Stimulated activated CD4-positive, alpha-beta T cell treated with anti-CD3 and anti-CD28 coated beads, Interleukin-12 subunit alpha, Interleukin-12 subunit beta, amount 100 ng/mL, for 24 hours (primary cell): ENCODE data around the gene TPRG1.
A peak's percentile ranks its signal among the peaks of the same experiment; 100 is the strongest.
"Not testable (repeated sequence)": the region's sequence is repeated elsewhere in the genome, so short reads cannot be mapped to it uniquely, and the experiment has no call there.

Experiments used
- DNase-seq, 2 experiments: peaks; one replicate each; pipeline ENCODE4 v3.0.0-alpha.2; 2020; ENCODE audit warnings: low read depth in 2 of 2

TPRG1 gene

GRCh38 chr3:189316296-189317019, 144.7 kb downstream of the TPRG1 start:
- no peak for DNase-seq

GRCh38 chr3:189317911-189318310, 146.1 kb downstream of the TPRG1 start:
- no peak for DNase-seq

- no peak for DNase-seq
Measured at GRCh38 chr3:189320511-189320910, 148.7 kb downstream of the TPRG1 start.

GRCh38 chr3:189322339-189322738, 150.6 kb downstream of the TPRG1 start:
- DNase-seq: no peak

DNA sequence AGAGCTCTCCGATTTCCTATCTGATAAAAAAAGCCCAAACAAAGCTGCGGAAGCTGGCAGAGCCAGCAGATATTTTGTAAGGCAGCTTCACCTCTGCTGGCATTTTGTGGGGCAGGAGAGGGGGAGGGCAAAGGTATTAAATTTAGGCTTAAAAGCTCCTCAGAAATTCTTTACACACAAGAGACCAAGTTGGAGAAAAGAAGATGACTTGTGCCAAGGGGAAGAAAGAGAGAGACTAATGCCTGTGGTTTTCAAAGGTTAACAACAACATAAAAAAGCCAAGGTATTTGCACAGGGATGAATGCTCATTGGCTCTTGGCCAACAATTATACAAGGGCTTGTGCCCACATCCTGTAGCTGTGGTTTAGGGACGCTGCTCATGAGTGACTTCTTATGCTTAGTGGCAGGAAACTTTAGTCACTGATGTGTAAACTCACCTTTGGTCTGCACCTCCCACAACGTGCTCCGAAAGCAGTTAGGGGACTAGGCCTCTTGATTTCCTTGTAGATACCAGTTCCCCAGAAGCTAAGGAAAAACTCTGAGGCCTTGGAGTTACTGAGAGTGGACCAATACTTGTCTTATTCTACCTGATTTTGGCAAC, 152.9 kb downstream of the TPRG1 start:
- peak; percentile 59 to 69 for DNase-seq

GRCh38 chr3:189325454-189325853, 153.7 kb downstream of the TPRG1 start:
- no peak for DNase-seq

DNA sequence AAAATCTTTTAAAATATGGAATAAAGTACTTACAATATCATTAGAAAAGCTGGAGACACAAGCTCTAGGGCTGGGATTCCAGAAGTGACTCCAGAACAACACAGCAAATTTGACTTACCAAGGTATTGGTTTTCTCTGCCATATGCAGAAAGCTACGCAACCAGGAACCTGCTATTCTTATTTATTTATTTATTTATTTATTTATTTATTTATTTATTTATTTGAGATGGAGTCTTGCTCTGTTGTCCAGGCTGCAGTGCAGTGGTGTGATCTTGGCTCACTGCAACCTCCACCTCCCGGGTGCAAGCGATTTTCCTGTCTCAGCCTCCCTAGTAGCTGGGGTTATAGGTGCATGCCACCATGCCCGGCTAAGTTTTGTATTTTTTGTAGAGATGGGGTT, 157.9 kb downstream of the TPRG1 start:
- DNase-seq: not testable (repeated sequence)

GRCh38 chr3:189330066-189330465, 158.3 kb downstream of the TPRG1 start:
- DNase-seq: no peak

- no peak for DNase-seq
Measured at GRCh38 chr3:189331002-189331418, 159.2 kb downstream of the TPRG1 start.

DNA sequence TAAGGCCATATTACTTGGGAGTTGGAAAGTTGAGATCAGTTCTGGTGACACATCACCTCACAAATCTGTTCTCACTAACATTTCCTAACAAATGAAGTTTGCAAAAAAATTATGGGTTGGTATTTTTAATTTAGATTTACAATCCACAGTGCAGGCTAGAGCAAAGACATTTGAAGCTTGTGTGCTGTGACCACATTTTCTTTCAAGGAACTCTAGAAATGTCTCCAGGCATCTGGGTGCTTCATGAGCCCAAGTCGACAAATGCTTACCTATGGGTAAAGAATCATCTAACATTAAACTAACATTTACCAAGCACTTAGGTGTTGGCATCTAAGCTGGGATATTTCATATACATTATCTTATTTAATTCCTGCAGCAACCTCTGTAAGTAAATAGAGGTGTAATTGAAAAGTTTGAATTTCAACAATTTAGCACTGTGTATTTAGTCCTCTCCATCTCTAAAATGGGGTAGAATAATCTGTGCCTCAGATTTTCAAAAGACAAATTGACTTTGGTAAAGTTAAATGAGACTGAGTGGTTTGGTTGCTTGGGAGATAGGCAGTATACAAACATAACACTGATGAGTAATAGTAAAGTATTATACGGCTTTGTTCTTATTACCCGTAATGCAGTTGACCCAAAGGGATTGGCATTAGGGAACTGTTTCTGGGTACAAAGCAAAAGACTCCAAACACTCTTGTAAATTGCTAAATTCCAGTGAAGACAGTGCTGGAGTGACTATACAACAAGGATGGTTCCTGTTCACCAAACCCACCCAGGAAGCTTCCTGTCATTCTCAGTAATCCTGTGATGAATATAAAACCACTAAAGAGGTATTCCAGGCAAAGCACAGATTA, 162.5 kb downstream of the TPRG1 start:
- DNase-seq: no peak

DNA sequence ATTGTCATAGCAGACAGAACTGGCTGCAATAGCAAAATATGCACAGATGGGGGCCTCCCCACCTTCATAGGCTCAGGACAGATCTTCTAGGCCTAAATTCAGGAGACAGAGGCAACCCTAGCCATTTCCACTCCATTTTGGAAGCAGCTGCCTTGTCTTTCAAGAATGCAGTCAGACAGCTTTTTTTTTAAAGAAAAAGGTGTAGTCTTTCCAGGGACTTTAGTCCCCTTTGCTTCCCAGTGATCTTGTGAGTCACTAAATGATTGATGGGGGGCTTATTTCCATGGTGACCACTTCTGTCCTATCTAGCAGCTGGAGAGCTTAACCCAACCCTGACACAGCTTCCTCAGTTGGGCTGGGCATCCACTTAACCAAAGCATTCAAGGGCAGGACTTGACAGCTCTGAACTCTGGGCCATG, 165.9 kb downstream of the TPRG1 start:
- DNase-seq: no peak

- DNase-seq: no peak
Measured at GRCh38 chr3:189338366-189338765, 166.6 kb downstream of the TPRG1 start.

- DNase-seq: no peak
Measured at GRCh38 chr3:189339996-189340395, 168.2 kb downstream of the TPRG1 start.

GRCh38 chr3:189340680-189341460, 169.1 kb downstream of the TPRG1 start:
- no peak for DNase-seq

GRCh38 chr3:189342811-189343210, 171.0 kb downstream of the TPRG1 start:
- DNase-seq: no peak

DNA sequence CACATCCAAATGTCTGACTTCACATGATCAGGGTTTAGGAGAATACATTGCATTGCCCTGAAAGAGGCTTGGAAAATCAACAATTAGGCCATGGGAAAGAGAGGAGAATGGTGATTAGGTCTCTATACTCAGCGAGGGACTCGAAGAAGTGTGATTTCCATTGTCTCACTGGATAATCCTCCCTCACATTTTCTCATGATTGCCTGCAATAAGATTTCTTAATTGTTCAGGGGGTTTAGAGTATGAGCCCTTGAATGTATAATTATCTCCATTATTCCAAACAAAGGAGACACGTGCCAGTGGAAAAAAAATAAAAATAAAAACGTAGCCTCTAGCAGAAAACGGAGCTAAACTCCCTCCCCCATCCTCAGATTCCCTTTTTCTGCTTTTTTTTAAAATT, 173.2 kb downstream of the TPRG1 start:
- DNase-seq: no peak

- no peak for DNase-seq
Measured at GRCh38 chr3:189349772-189350171, 178.0 kb downstream of the TPRG1 start.

DNA sequence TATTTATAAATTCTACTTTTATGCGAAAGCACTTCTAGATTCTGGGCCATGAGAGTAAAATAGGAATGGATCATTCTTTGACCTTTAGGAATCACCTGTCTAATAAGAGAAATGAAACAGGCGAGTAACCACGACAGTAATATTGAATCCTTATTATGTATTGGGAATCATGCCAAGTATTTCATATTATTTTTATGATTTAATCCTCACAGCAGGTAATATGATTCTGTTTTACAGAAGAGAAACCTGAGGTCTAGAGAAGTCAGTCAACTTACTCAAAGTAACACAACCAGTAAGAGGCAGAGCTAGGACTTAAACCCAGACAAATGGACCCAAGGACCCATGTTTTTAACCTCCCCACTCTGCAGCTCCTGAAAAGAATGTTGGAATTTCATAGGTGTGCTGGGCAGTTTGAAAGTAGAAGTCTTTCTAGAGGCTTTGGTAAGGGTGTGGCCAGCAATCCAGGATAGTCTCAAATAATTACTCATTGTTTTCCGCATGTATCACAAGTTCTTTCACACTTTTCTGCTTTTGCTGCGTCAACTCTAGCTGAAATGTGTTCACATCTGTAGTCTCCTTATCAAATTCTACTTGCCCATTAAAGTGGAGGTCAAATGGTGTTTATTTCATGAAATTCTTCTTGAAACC, 181.7 kb downstream of the TPRG1 start:
- no peak for DNase-seq

DNA sequence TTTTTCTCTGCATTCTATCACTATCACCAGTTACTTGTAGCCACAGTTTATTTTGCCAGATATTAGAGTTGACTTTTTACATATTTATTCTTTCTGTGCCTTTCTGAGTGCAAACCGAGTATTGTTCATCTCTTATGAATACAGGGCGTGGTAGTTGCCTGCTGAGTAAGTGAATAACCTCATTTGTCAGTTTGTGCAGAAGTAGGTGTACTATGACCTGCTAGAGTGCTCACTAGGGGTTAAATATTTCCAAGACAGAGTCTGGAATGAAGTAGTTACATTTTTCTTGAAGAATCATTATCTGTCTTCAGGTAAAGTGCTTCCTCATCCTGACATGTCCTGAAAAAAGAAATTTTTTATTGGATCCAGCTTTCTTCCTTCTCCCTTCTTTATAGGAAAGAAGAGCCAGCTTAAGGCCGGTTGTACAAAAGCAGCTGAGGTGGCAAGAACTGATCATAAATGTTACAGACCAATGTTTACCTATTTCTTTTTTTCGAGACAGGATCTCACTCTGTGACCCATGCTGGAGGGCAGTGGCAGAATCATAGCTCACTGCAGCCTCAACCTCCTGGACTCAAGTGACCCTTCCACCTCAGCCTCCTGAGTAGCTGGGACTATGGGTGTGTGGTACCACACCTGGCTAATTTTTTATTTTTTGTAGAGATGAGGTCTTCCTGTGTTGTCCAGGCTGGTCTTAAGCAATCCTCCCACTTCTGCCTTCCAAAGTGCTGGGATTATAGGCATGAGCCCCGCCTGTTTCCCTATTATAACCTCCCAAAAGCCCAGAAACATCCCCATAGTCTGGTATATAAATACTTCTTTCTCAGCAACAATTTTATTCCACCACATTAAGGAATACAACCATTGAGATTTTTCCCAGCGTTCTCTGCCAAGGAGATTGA, 182.5 kb downstream of the TPRG1 start:
- DNase-seq: no peak

GRCh38 chr3:189355115-189355480, 183.3 kb downstream of the TPRG1 start:
- no peak for DNase-seq
